ENCODE results near the gene ATG10. TPM values are rescaled to one million over a fixed set of nuclear protein-coding genes. Genes with fewer than 3 reads are reported as not detected.
"Not testable (repeated sequence)": the region's sequence is repeated elsewhere in the genome, so short reads cannot be mapped to it uniquely, and the experiment has no call there.

The ATG10 gene
- total RNA-seq, 1 donor from 2014 or later = 6.2 TPM

- H3K4me1 Mint-ChIP-seq (ENCODE audit: unreplicated experiment) = peaks cover 10% of the 10 kb centered on the region
- no peak for DNase-seq (ENCODE audit: low spot score)
- H3K9me3 Mint-ChIP-seq (ENCODE audit: unreplicated experiment) = no peaks in the 10 kb centered on the region
Observed at GRCh38 chr5:82109013-82109412, 137.2 kb downstream of the ATG10 start.

GRCh38 chr5:82109915-82110314, 138.1 kb downstream of the ATG10 start:
- H3K4me3 Mint-ChIP-seq (ENCODE audit: unreplicated experiment); H3K27ac Mint-ChIP-seq (ENCODE audit: unreplicated experiment); H3K36me3 Mint-ChIP-seq (ENCODE audit: low read depth, unreplicated experiment); H3K27me3 Mint-ChIP-seq (ENCODE audit: unreplicated experiment); H3K9me3 Mint-ChIP-seq (ENCODE audit: unreplicated experiment); DNase-seq (ENCODE audit: low spot score): not testable (repeated sequence)
- H3K4me1 Mint-ChIP-seq (ENCODE audit: unreplicated experiment) = peaks cover 10% of the 10 kb centered on the region

More at GRCh38 chr5:82109013-82109412, 137.2 kb downstream of the ATG10 start:
- H3K36me3 Mint-ChIP-seq (ENCODE audit: low read depth, unreplicated experiment) = no peaks in the 10 kb centered on the region
- no peak overlapping the region for H3K4me3 Mint-ChIP-seq (ENCODE audit: unreplicated experiment)
- no peaks in the 10 kb centered on the region for H3K27me3 Mint-ChIP-seq (ENCODE audit: unreplicated experiment)
- no peak for TF ChIP-seq CTCF (IDR thresholded peaks at IDR 0.05; ENCODE audit: unreplicated experiment)
- no peak overlapping the region for H3K27ac Mint-ChIP-seq (ENCODE audit: unreplicated experiment)

- no peak overlapping the region for H3K4me3 Mint-ChIP-seq (ENCODE audit: unreplicated experiment)
- H3K36me3 Mint-ChIP-seq (ENCODE audit: low read depth, unreplicated experiment) = no peaks in the 10 kb centered on the region
- TF ChIP-seq CTCF (IDR thresholded peaks at IDR 0.05; ENCODE audit: unreplicated experiment) = no peak
- peaks cover 9% of the 10 kb centered on the region for H3K4me1 Mint-ChIP-seq (ENCODE audit: unreplicated experiment)
- DNase-seq (ENCODE audit: low spot score) = no peak
- H3K27ac Mint-ChIP-seq (ENCODE audit: unreplicated experiment) = no peak overlapping the region
- no peaks in the 10 kb centered on the region for H3K27me3 Mint-ChIP-seq (ENCODE audit: unreplicated experiment)
- H3K9me3 Mint-ChIP-seq (ENCODE audit: unreplicated experiment) = no peaks in the 10 kb centered on the region
Observed at GRCh38 chr5:82111191-82111590, 139.4 kb downstream of the ATG10 start.

- H3K4me1 Mint-ChIP-seq (ENCODE audit: unreplicated experiment) = no peaks in the 10 kb centered on the region
- H3K9me3 Mint-ChIP-seq (ENCODE audit: unreplicated experiment) = no peaks in the 10 kb centered on the region
- no peak for DNase-seq (ENCODE audit: low spot score)
- no peaks in the 10 kb centered on the region for H3K27me3 Mint-ChIP-seq (ENCODE audit: unreplicated experiment)
- no peak for TF ChIP-seq CTCF (IDR thresholded peaks at IDR 0.05; ENCODE audit: unreplicated experiment)
- H3K4me3 Mint-ChIP-seq (ENCODE audit: unreplicated experiment) = no peak overlapping the region
- H3K36me3 Mint-ChIP-seq (ENCODE audit: low read depth, unreplicated experiment) = no peaks in the 10 kb centered on the region
- no peak overlapping the region for H3K27ac Mint-ChIP-seq (ENCODE audit: unreplicated experiment)
Observed at GRCh38 chr5:82115858-82116257, 144.0 kb downstream of the ATG10 start.

- Mint-ChIP-seq H3K36me3 (ENCODE audit: low read depth, unreplicated experiment) (no peaks in the 10 kb centered on the region), H3K27me3 (ENCODE audit: unreplicated experiment) (no peaks in the 10 kb centered on the region), H3K4me1 (ENCODE audit: unreplicated experiment) (no peaks in the 10 kb centered on the region), H3K4me3 (ENCODE audit: unreplicated experiment) (no peak overlapping the region), H3K9me3 (ENCODE audit: unreplicated experiment) (no peaks in the 10 kb centered on the region), H3K27ac (ENCODE audit: unreplicated experiment) (no peak overlapping the region)
- no peak for DNase-seq (ENCODE audit: low spot score)
- no peak for TF ChIP-seq CTCF (IDR thresholded peaks at IDR 0.05; ENCODE audit: unreplicated experiment)
Observed at GRCh38 chr5:82119889-82120288, 148.1 kb downstream of the ATG10 start.

Measured in endothelial cell (in vitro differentiated cells).